VCaP (cell line): ENCODE results near the gene IL17RB.

Source experiments
- H3K27ac ChIP-seq: fragments of 450-650 bp; 2 replicates; pipeline ENCODE4 v1.5.1; 2017
- TF ChIP-seq, protein P1 (sequence below): fragments of 450-650 bp; conservative IDR thresholded peaks from 2 replicates; pipeline ENCODE4 v1.5.1; 2017; ENCODE audit warnings: mild to moderate bottlenecking, moderate library complexity

Gene IL17RB

DNA sequence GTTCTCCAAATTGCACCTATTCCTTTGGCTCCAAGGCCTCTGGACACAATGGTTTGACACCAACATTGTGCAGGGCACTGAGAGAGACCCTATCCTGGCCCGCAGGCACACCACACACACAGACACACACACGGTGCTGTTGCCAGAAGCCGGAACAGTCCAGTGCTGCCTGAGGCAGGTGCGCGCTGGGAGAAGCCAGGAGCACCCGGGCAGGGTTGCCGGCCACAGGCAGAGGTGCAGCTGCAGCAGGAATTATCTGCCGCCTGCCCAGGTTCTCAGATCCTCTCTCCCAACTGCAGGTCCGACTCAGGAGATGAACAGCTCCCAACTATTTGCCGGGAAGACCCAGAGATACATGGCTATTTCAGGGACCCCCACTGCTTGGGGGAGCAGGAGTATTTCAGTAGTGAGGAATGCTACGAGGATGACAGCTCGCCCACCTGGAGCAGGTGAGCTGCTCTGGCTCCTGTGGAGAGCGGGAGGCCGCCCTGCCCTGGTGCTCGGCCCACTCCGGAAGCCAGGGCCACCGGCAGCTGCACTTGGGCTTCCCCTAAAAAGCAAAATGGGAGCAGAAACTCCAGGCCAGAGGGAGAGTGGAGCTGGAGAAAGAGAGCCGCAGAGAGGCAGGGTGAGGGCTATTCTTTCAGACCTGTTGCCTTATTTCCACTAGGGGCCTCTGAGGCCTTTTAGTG lies 43.1 kb upstream of the IL17RB start:
- TF ChIP-seq, protein P1, sequence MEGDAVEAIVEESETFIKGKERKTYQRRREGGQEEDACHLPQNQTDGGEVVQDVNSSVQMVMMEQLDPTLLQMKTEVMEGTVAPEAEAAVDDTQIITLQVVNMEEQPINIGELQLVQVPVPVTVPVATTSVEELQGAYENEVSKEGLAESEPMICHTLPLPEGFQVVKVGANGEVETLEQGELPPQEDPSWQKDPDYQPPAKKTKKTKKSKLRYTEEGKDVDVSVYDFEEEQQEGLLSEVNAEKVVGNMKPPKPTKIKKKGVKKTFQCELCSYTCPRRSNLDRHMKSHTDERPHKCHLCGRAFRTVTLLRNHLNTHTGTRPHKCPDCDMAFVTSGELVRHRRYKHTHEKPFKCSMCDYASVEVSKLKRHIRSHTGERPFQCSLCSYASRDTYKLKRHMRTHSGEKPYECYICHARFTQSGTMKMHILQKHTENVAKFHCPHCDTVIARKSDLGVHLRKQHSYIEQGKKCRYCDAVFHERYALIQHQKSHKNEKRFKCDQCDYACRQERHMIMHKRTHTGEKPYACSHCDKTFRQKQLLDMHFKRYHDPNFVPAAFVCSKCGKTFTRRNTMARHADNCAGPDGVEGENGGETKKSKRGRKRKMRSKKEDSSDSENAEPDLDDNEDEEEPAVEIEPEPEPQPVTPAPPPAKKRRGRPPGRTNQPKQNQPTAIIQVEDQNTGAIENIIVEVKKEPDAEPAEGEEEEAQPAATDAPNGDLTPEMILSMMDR = no peak
- H3K27ac ChIP-seq = no peak overlapping the region

GRCh38 chr3:53803816-53804695 lies 42.3 kb upstream of the IL17RB start:
- TF ChIP-seq, protein P1 = no peak
- H3K27ac ChIP-seq = no peak overlapping the region

GRCh38 chr3:53804697-53805462 lies 41.5 kb upstream of the IL17RB start:
- TF ChIP-seq, protein P1 = no peak
- no peak overlapping the region for H3K27ac ChIP-seq

DNA sequence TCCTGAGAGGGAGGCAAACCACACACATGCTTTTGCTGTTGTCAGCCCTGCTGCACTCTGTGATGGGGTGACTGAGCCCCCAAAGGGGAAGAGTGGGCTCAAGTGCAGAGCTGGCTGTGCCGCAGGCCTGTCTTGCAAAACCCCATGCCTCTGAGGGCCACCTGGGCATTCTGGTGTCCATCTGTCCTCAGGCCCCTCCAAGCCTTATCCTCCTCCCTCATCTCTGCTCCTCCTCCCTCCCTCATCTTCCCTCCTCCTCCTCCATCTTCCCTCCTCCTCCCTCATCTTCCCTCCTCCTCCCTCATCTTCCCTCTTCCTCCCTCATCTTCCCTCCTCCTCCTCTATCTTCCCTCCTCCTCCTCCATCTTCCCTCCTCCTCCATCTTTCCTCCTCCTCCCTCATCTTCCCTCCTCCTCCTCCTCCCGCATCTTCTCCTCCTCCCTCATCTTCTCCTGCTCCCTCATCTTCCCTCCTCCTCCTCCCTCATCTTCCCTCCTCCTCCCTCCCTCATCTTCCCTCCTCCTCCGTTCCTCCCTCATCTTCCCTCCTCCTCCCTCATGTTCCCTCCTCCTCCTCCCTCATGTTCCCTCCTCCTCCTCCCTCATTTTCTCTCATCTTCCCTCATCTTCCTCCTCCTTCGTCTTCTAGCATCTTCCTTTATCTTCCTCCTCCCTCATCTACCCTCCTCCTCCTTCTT lies 40.8 kb upstream of the IL17RB start:
- no peak overlapping the region for H3K27ac ChIP-seq
- TF ChIP-seq, protein P1 = no peak

- H3K27ac ChIP-seq = no peak overlapping the region
- TF ChIP-seq, protein P1 = no peak
These were observed 39.9 kb upstream of the IL17RB start for GRCh38 chr3:53806182-53807116.

DNA sequence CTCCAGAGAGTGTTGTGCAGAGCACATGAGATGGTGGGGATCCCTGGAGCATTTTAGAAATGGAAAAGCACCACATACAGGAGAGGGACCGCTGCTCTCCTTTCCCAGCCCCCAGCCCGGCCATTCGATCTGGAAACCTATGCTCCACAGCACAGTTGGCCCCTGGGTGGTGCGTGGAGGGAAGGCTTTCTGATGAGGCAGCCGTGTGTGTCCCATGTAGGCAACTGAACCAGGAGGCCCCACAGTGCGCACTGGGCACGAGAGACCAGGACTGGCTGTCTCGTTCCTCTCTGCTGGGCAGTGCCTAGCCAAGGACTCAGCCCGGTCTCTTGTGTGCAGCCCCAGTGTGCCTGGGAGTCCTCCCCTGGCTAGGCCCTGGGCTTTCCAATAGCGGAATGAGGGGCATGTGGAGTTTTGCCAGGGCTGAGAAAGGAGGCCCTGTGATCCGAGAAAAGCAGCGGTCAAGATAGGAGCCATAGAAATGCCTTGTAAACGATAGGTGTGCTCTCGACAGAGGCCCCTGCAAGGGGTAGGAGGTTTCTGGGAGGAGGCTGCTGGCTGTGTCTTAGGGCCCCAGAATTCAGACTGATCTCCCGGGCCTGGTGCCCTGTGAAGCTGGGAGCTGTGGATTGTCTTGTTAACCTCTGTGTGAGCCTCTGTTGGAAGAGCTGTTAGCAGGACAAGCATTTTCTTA lies 39.1 kb upstream of the IL17RB start:
- TF ChIP-seq, protein P1 = no peak
- H3K27ac ChIP-seq = no peak overlapping the region
